ENCODE measurements around the gene SLC10A7. TPM values are rescaled to one million over a fixed set of nuclear protein-coding genes. Genes with fewer than 3 reads are reported as not detected.

The SLC10A7 gene
- total RNA-seq, 1 donor from 2014 or later = 10.7 TPM

- DNase-seq (ENCODE audit: low read depth, low spot score) = no peak
- no peaks in the 10 kb centered on the region for H3K9me3 Mint-ChIP-seq
- H3K4me1 Mint-ChIP-seq = no peaks in the 10 kb centered on the region
- H3K4me3 Mint-ChIP-seq = no peak overlapping the region
- no peaks in the 10 kb centered on the region for H3K27me3 Mint-ChIP-seq (ENCODE audit: low read depth)
- H3K36me3 Mint-ChIP-seq (ENCODE audit: low read depth) = peaks cover under 1% of the 10 kb centered on the region
- no peak for TF ChIP-seq CTCF (conservative IDR thresholded peaks at IDR 0.05)
- no peak overlapping the region for H3K27ac Mint-ChIP-seq (ENCODE audit: unreplicated experiment)
These were observed 23.4 kb downstream of the SLC10A7 start for GRCh38 chr4:146498291-146498690.

GRCh38 chr4:146495269-146495668 is 26.5 kb downstream of the SLC10A7 start:
- H3K4me3 Mint-ChIP-seq = no peak overlapping the region
- no peak overlapping the region for H3K27ac Mint-ChIP-seq (ENCODE audit: unreplicated experiment)
- peaks cover 5% of the 10 kb centered on the region for H3K4me1 Mint-ChIP-seq
- no peaks in the 10 kb centered on the region for H3K27me3 Mint-ChIP-seq (ENCODE audit: low read depth)
- no peak for DNase-seq (ENCODE audit: low read depth, low spot score)
- no peak for TF ChIP-seq CTCF (conservative IDR thresholded peaks at IDR 0.05)
- H3K36me3 Mint-ChIP-seq (ENCODE audit: low read depth) = peaks cover 2% of the 10 kb centered on the region
- H3K9me3 Mint-ChIP-seq = no peaks in the 10 kb centered on the region

- TF ChIP-seq CTCF (conservative IDR thresholded peaks at IDR 0.05) = no peak
- no peak overlapping the region for H3K4me3 Mint-ChIP-seq
- H3K36me3 Mint-ChIP-seq (ENCODE audit: low read depth) = peaks cover 2% of the 10 kb centered on the region
- H3K4me1 Mint-ChIP-seq = peaks cover 11% of the 10 kb centered on the region
- H3K27ac Mint-ChIP-seq (ENCODE audit: unreplicated experiment) = no peak overlapping the region
- no peak for DNase-seq (ENCODE audit: low read depth, low spot score)
- no peaks in the 10 kb centered on the region for H3K27me3 Mint-ChIP-seq (ENCODE audit: low read depth)
- no peaks in the 10 kb centered on the region for H3K9me3 Mint-ChIP-seq
These were observed 27.6 kb downstream of the SLC10A7 start for GRCh38 chr4:146494143-146494542.

- no peaks in the 10 kb centered on the region for H3K27me3 Mint-ChIP-seq (ENCODE audit: low read depth)
- H3K27ac Mint-ChIP-seq (ENCODE audit: unreplicated experiment) = no peak overlapping the region
- no peaks in the 10 kb centered on the region for H3K9me3 Mint-ChIP-seq
- H3K4me3 Mint-ChIP-seq = no peak overlapping the region
- TF ChIP-seq CTCF (conservative IDR thresholded peaks at IDR 0.05) = no peak
- DNase-seq (ENCODE audit: low read depth, low spot score) = no peak
- H3K4me1 Mint-ChIP-seq = peaks cover 16% of the 10 kb centered on the region
- H3K36me3 Mint-ChIP-seq (ENCODE audit: low read depth) = peaks cover 2% of the 10 kb centered on the region
These were observed 31.6 kb downstream of the SLC10A7 start for GRCh38 chr4:146490106-146490505.

- Mint-ChIP-seq H3K9me3 (no peaks in the 10 kb centered on the region), H3K36me3 (ENCODE audit: low read depth) (peaks cover 2% of the 10 kb centered on the region), H3K4me3 (no peak overlapping the region), H3K27ac (ENCODE audit: unreplicated experiment) (no peak overlapping the region), H3K27me3 (ENCODE audit: low read depth) (no peaks in the 10 kb centered on the region), H3K4me1 (peaks cover 16% of the 10 kb centered on the region)
- no peak for TF ChIP-seq CTCF (conservative IDR thresholded peaks at IDR 0.05)
- no peak for DNase-seq (ENCODE audit: low read depth, low spot score)
These were observed 33.1 kb downstream of the SLC10A7 start for GRCh38 chr4:146488495-146489174.

All from neural crest cell (in vitro differentiated cells).